Measurements from ENCODE around the gene MINK1. TPM values are rescaled to one million over a fixed set of nuclear protein-coding genes. Genes with fewer than 3 reads are reported as not detected.
A peak's percentile ranks its signal among the peaks of the same experiment; 100 is the strongest.

MINK1 gene
- polyA plus RNA-seq, 10 donors: 24.8 to 47.0 (median 30.4) TPM

DNA sequence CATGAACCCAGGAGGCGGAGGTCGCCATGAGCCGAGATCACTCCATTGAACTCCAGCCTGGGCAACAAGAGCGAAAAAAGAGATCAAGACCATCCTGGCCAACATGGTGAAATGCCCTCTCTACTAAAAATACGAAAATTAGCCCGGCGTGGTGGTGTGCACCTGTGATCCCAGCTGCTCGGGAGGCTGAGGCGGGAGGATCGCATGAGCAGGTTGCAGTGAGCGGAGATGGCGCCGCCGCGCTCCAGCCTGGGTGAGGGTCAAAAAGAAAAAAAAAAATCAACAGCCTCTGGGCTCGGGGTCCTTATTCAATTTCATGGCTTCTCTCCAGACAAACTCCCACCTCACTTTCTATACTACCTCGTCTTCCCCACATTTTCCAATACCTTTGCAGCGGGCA is 95.7 kb downstream of the MINK1 start:
- DNase-seq: no peak

DNA sequence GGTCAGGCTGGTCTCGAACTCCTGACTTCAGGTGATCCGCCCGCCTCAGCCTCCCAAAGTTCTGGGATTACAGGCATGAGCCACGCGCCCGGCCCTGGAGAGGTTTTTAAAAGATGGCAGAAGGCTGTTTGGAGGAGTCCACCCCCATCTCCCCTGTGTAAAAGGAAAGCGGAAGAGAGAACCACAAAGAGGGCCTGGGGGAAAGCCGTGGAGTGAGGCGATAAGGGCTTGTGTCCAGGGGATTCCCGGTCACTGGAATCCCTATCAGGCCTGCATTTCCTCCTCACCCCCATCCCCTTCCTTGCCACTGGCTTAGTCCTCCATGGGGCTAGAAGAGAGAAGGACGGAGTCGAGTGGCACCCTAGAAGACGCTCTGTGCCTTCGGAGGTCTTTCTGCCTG is 98.8 kb downstream of the MINK1 start, which contains the start of gene GP1BA:
TSS of gene GP1BA (plus strand) at position 315 of the 400 bp plus-strand sequence. CDS start 328 bp downstream, outside the sequence.
- DNase-seq: no peak

DNA sequence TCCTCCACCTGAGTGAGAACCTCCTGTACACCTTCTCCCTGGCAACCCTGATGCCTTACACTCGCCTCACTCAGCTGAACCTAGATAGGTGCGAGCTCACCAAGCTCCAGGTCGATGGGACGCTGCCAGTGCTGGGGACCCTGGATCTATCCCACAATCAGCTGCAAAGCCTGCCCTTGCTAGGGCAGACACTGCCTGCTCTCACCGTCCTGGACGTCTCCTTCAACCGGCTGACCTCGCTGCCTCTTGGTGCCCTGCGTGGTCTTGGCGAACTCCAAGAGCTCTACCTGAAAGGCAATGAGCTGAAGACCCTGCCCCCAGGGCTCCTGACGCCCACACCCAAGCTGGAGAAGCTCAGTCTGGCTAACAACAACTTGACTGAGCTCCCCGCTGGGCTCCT is 99.6 kb downstream of the MINK1 start:
- no peak for DNase-seq

DNA sequence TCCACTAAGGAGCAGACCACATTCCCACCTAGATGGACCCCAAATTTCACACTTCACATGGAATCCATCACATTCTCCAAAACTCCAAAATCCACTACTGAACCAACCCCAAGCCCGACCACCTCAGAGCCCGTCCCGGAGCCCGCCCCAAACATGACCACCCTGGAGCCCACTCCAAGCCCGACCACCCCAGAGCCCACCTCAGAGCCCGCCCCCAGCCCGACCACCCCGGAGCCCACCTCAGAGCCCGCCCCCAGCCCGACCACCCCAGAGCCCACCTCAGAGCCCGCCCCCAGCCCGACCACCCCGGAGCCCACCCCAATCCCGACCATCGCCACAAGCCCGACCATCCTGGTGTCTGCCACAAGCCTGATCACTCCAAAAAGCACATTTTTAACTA is 100.5 kb downstream of the MINK1 start:
- no peak for DNase-seq

DNA sequence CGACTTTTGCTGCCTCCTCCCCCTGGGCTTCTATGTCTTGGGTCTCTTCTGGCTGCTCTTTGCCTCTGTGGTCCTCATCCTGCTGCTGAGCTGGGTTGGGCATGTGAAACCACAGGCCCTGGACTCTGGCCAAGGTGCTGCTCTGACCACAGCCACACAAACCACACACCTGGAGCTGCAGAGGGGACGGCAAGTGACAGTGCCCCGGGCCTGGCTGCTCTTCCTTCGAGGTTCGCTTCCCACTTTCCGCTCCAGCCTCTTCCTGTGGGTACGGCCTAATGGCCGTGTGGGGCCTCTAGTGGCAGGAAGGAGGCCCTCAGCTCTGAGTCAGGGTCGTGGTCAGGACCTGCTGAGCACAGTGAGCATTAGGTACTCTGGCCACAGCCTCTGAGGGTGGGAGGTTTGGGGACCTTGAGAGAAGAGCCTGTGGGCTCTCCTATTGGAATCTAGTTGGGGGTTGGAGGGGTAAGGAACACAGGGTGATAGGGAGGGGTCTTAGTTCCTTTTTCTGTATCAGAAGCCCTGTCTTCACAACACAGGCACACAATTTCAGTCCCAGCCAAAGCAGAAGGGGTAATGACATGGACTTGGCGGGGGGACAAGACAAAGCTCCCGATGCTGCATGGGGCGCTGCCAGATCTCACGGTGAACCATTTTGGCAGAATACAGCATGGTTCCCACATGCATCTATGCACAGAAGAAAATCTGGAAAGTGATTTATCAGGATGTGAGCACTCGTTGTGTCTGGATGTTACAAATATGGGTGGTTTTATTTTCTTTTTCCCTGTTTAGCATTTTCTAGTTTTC is 101.2 kb downstream of the MINK1 start:
- peak in 1 of 3 donors; percentile 40 for DNase-seq

DNA sequence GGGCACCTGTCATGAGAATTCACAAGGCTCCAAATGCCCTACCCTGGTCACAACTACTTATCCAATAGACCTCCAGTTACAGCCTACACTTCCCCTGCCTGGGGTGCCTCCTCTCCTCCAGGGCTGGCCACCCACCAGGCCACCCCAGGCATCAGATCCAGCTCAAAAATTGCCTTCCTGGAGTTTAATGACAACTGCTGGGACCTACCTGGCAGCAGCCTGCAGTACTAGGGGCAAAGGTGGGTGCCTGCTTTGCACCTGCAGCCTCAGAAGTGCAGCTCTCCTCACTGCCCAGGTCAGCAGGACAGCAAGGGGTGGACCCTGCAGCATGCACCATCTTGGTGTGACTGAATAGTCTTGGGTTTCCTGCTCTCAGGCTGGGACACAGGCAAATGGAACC is 102.5 kb downstream of the MINK1 start:
- no peak for DNase-seq

DNA sequence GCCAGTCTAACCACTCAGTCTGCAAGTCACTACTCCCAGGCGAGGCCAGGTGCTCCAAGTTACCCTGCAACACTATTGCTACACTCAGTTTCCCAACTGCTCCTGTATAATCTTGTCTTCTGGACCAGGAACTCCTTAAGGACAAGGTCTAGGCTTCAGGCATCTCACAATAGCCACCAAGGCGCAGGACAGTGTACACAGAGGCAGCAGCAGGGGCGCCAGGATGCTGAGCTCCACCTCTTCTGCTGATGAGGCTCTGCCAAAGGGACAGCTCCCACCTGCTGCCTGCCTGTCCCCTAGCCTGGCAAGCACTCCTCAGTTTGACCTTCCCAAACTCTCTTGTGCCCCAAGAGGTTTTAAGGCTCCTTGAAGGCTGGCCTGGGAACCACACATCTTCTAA is 103.3 kb downstream of the MINK1 start:
- DNase-seq: no peak

DNA sequence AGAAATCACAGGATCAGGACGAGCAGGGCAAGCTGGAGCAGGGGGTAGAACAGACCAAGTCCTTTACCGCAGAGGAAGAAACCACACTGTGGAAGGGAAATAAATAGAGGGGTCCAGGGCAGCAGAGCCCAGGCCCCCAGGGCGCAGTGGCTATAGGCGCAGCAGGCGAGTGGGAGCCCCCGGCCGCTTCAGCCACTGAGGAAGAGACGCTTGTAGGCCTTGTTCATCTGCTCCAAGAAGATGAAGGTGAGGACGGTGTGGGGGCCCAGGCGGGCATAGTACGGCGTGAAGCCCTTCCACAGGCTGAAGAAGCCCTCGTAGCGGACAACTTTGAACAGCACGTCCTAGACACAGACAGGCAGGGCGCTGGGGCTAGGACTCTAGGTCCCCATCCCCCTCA is 104.4 kb downstream of the MINK1 start:
- no peak for DNase-seq

DNA sequence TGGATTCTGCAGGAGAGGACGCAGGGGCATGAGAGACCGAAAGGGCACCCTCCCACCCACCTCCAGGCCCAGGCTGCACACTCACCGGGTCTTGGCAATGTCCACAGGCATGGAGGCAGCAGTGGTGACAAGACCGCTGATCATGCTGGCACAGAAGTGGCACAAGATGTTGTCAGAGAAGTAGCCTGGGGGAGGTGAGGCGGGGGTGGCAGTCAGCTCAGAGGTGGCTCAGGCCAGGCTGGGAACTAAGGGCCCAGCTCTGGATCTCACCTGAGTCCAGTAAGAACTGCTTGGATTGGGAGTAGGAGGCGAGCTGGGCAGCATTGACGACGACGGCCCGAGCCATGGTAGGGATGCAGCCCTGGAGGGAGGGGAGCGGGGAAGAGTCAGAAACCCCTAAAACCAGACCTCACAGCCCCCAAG is 104.9 kb downstream of the MINK1 start:
- no peak for DNase-seq

DNA sequence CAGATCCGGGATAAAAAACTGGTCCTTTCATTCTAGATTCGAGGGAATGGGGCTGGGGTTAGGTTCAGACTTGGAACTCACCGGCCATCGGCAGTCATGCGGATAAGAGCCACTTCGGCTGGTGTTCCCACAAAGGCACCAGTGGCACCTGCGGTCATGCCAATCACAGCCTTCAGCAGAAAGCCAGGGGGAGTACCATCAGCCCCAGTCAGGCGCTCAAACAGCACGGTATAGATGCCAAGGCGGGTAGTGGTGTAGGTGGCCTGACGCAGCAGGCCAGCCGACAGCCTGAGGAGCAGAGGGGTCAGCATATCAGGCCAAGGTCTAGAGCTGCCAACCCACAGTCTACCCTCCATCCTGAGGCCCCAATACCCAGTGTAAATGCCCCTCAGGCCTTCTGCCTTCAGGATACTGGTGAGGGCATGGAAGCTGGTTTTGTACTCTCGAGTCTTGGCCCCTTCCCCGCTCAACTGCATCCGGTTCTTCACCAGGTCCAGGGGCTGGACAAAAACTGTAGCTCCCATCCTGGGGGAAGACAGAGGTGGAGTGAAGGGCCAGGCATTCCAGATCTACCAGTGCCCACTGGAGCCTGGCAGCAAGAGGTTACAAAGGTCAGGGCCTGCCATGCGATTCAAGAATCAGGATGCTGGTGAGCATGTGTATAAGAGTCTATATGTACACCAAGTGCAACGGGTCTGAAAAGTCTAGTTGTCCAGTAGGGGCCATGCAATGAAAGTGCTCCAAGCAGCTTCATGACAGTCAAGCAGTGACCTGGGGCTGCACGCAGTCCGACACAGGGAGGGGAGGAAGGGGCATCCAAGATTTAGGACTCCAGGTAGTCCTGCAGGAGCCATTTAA is 105.8 kb downstream of the MINK1 start:
- no peak for DNase-seq

DNA sequence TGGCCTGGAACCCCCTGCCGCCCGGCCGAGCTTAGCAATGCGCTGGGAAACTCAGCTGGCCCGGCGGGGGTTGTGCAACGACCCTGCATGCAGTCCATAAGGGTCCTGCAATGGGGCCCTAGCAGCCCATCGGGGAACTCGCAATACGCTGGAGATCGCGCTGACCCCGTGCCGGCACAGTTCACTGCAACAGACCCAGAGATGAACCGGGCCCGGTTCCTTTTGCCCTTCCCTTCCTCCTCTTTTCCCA is 106.3 kb downstream of the MINK1 start:
- DNase-seq: no peak

DNA sequence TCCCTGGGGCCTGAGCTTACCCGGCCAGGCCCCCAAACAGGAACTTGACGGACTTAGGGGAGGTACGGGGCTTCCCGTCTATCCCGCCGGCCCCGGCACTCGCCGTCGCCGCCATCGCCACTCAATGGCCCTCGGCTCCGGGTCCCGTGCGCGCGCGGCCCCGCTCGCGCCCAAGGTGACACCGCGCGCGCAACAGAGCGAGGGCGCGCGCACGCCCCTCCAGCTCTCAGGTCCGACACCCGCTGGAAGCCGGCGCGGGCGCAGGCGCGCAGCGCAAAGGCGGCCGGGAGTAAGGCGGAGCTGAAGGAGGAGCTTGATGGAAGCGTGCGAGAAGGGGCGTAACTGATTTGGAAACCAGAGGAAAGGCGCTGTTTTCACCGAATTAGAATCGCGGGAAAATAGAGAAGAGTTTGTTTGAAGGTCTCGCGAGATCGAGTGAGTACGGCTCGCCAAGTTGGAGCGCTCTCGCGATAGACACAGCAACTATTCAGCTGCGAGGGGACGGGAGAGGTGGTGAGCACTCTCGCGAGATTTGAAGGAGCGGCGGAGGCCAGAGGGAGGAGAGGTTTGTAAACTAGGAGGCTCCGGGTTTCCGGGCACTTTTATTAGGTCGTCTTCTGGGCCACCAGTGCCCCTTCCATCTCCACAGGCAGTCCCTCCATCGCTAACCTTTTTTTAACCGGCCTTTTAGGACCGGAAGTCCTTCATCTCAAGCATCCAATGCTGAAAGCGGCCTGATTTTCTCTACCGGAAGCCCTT is 106.8 kb downstream of the MINK1 start, which contains the start of the genes RNF167 and SLC25A11:
TSS of gene RNF167 (plus strand) at position 473 of the 759 bp plus-strand sequence. CDS start 642 bp downstream, outside the sequence.
TSS of gene SLC25A11 (minus strand) at position 251 of the 759 bp plus-strand sequence. CDS start at position 115, 136 bp downstream.
- peak; percentile 99 to 100 (median 100) for DNase-seq

DNA sequence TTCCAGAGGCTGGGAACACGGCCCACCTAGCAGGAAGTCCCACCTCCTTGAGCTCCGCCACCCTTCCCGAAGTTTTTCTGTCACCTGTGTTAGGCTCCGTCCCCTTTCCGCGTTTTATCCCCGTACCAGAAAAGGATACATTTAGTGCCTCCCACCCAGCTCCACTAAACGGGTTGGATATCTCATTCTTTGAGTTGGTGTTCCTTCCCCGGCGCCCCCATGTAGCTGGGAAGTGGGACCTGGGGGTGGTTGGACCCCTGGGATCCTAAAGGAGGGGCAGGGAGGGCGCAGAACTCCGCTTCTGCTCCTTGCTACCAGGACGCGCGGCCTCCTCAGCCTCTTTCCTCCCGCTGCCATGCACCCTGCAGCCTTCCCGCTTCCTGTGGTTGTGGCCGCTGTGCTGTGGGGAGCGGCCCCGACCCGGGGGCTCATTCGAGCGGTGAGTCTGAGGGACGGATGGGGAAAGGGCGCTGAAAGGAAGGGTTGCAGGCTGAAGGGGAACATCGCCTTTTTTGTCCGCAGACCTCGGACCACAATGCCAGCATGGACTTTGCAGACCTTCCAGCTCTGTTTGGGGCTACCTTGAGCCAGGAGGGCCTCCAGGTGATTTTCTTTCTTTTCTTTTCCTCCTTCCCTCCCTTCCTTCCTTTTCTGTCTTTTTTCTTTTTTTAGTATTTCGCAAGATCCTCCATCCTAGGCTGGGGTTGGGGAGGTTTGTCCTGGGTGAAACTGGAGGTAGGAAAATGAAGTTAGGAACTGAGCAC is 107.6 kb downstream of the MINK1 start:
- no peak for DNase-seq

DNA sequence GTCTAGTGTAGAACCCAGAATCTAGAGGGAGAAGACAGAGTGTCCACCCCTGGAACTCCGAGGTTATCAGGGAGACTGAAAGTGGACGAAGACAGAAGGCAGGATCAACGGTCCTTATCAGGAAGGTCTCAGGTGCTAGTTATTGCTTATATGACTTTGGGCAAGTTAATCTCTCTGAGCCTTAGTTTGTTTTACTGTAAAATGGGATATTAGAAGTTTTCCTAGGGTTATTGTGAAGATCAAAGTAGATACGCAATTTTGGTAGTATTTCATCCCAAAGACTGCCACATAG is 108.1 kb downstream of the MINK1 start:
- DNase-seq: no peak

DNA sequence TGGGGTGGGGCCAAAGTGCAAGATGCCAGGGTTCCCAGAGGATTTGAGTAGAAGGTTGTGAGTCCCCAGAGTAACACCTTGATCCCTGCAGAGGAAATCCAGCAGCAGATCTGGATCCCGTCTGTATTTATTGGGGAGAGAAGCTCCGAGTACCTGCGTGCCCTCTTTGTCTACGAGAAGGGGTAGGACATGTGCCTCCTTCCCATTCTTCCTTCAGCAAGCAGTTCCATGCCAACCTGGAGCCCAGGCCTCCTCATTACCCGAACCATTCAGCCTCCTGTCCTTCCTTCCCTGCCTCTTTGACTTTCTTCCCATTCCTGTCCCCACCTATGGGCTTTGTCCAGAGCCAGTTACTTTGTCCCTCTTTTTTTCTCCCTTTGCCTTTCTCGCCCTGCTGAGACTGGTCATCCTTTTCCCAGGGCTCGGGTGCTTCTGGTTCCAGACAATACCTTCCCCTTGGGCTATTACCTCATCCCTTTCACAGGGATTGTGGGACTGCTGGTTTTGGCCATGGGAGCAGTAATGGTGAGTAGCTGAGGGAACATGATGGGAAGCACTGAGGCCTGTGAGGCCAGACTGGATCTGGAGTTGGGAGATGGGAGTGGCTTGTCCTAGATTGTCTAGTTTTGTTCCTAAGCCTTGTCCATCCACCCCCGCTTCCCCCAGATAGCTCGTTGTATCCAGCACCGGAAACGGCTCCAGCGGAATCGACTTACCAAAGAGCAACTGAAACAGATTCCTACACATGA is 109.8 kb downstream of the MINK1 start:
- no peak for DNase-seq

DNA sequence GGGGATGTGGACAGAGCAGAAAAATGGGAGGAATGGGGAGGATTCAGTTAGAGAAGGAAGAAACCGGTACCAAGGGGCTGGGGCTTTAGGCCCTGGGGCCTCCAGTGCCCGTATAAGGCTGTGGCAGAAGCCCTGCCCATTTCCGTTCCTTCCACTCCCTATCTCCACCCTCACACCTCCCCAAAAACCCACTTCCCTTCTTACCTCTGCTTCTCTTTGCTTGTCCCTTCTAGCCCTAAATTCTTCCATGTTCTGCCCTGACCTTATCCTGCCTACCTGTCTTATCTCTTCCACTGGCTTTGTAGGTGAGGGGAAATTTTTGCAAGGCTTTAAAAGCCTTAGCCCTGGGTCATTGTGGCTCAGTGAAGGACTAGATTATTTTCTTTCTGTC is 111.0 kb downstream of the MINK1 start:
- no peak for DNase-seq

DNA sequence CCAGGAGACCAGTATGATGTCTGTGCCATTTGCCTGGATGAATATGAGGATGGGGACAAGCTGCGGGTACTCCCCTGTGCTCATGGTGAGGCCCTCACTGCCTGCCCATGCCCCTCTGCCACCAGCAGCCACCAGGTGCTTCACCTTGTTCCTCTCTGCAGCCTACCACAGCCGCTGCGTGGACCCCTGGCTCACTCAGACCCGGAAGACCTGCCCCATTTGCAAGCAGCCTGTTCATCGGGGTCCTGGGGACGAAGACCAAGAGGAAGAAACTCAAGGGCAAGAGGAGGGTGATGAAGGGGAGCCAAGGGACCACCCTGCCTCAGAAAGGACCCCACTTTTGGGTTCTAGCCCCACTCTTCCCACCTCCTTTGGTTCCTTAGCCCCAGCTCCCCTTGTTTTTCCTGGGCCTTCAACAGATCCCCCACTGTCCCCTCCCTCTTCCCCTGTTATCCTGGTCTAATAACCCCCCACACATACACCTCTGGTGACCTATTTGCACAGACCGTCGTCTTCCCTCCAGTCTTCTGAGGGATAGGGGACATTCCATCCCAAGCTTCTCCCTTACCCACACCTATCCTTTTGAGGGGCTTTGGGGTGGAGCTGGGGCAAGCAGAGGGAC is 111.5 kb downstream of the MINK1 start:
- no peak for DNase-seq

DNA sequence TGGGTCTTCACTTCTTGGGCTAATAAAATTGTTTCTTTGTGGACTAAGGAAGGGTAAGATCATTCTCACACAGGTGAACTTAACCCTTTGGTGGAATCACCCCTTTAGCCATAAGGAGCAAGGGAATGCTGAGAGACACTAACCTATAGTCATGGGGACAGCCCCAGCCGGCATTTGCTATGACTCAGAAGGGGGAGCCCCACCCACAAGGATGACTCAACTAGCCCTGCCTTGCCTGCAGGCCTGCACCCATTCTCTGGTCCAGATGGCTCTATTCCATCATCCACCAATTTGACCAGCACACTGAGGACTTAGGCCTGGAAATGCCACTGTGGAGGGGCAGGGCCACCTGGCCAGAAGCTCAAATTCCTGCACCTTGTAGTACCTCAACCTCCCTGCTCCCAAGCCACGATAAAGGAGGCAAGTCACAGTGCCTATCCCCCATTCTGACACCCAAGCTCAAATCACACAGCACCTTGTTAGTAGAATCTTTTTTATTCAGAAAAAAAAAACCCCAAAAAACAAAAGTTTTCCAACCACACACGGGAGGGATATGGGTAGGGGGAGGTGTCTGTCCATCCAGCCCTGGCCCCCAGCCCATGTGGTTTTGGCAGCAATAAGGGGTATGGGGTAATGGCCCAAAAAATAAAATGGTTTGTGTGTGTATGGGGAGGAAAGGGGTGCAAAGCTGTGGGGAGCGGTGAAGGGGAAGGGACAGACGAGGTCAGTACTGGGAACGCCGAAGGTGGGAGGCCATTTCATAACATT is 112.2 kb downstream of the MINK1 start:
- DNase-seq: peak in 2 of 3 donors; percentile 49 to 69

DNA sequence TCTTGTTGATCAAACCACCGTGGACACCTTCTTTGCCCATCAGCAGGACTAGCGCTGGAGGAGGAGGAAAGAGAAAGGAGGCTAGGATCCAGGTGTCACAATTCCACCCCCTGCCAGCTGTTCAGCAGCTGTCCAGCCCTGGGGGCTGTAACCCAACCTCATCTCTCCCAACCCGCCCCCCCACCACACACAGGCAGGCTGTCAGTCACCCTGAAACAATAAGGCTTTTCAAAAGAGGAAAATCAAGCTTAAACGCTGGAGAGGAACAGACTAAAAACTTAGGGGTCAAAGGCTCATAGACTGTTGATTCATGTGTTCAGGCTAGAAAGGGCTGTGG is 112.8 kb downstream of the MINK1 start:
- DNase-seq: no peak
